Measurements from ENCODE around the gene SLC25A42. TPM values are rescaled to one million over a fixed set of nuclear protein-coding genes. Genes with fewer than 3 reads are reported as not detected.

Gene SLC25A42
- total and polyA plus RNA-seq, 2 of the 13 experiments (the other 11 are each of a cell fraction or from before 2014, with no cell fraction given), result 12.8 to 18.3 TPM

DNA sequence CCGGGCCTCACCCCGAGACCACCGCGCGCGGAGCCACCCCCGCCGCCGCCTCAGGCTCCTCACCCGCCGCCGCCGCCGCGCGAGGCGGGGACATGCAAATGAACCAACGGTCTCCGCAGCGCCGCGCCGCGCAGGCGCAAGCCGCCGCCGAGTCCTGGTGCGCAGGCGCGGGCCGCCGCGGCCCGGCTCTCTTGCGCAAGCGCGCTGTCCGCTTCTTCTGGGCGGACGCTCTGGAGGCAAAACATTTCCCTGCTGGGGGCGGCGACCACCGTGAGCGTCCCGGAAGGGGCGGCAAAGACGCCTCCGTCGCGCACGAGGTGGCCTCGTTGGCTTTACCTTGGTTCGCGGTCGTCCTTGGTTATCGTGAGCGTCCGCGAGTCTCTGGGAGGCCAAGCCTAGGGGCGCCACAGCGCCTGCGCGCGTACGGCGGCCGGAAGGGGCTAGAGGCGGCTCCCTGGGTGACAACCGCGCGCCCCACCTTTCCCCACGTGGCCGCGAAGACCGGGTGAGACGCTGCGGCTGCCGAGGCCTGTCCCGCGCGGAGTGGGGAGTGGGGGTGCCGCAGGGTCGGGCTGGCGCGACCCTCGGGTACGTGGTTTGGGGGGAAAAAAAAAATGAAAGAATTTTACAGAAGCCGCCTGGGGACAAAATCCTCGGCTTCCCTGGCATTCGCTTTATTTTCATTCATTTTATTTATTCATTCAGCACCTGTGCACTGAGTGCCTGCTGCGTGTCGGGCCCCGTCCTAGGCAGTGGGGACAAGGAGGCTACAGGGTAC, 30.2 kb upstream of the SLC25A42 start, which contains the start of the genes ARMC6 and SUGP2 (continued):
- TF ChIP-seq, protein P1, sequence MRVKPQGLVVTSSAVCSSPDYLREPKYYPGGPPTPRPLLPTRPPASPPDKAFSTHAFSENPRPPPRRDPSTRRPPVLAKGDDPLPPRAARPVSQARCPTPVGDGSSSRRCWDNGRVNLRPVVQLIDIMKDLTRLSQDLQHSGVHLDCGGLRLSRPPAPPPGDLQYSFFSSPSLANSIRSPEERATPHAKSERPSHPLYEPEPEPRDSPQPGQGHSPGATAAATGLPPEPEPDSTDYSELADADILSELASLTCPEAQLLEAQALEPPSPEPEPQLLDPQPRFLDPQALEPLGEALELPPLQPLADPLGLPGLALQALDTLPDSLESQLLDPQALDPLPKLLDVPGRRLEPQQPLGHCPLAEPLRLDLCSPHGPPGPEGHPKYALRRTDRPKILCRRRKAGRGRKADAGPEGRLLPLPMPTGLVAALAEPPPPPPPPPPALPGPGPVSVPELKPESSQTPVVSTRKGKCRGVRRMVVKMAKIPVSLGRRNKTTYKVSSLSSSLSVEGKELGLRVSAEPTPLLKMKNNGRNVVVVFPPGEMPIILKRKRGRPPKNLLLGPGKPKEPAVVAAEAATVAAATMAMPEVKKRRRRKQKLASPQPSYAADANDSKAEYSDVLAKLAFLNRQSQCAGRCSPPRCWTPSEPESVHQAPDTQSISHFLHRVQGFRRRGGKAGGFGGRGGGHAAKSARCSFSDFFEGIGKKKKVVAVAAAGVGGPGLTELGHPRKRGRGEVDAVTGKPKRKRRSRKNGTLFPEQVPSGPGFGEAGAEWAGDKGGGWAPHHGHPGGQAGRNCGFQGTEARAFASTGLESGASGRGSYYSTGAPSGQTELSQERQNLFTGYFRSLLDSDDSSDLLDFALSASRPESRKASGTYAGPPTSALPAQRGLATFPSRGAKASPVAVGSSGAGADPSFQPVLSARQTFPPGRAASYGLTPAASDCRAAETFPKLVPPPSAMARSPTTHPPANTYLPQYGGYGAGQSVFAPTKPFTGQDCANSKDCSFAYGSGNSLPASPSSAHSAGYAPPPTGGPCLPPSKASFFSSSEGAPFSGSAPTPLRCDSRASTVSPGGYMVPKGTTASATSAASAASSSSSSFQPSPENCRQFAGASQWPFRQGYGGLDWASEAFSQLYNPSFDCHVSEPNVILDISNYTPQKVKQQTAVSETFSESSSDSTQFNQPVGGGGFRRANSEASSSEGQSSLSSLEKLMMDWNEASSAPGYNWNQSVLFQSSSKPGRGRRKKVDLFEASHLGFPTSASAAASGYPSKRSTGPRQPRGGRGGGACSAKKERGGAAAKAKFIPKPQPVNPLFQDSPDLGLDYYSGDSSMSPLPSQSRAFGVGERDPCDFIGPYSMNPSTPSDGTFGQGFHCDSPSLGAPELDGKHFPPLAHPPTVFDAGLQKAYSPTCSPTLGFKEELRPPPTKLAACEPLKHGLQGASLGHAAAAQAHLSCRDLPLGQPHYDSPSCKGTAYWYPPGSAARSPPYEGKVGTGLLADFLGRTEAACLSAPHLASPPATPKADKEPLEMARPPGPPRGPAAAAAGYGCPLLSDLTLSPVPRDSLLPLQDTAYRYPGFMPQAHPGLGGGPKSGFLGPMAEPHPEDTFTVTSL (CRISPR knock-in tag; IDR thresholded peaks at IDR 0.05; ENCODE audit: borderline replicate concordance), result peak; percentile 75; the same call in 1 of the 2 replicates
- TF ChIP-seq KDM5B (CRISPR knock-in tag; IDR thresholded peaks at IDR 0.05; ENCODE audit: borderline replicate concordance) (peak; percentile 93), NR3C1 (CRISPR knock-in tag; IDR thresholded peaks at IDR 0.05) (no peak), TAF1 (CRISPR knock-in tag; IDR thresholded peaks at IDR 0.05) (peak; percentile 71), ZNF557 (CRISPR knock-in tag; IDR thresholded peaks at IDR 0.05) (peak; percentile 60; the same call in 1 of the 2 replicates), ZKSCAN1 (IDR thresholded peaks at IDR 0.05; ENCODE audit: low read length) (no peak), NCOA5 (CRISPR knock-in tag; IDR thresholded peaks at IDR 0.05) (no peak), ZNF335 (CRISPR knock-in tag; IDR thresholded peaks at IDR 0.05) (no peak), TP53 (CRISPR knock-in tag; conservative IDR thresholded peaks at IDR 0.05) (no peak; the same call in 1 of the 2 replicates), AGO2 (optimal IDR thresholded peaks at IDR 0.05; ENCODE audit: low read depth, low read length) (peak; percentile 36), TAF15 (IDR thresholded peaks at IDR 0.05; ENCODE audit: low read depth, low read length, poor library complexity, severe bottlenecking) (no peak), ZBTB20 (CRISPR knock-in tag; IDR thresholded peaks at IDR 0.05; ENCODE audit: borderline replicate concordance, low read depth) (no peak), NFKB2 (CRISPR knock-in tag; IDR thresholded peaks at IDR 0.05; ENCODE audit: borderline replicate concordance) (peak; percentile 93), SMAD3 (CRISPR knock-in tag; IDR thresholded peaks at IDR 0.05) (peak; percentile 40; the same call in 1 of the 2 replicates), ZNF441 (CRISPR knock-in tag; IDR thresholded peaks at IDR 0.05; ENCODE audit: borderline replicate concordance) (no peak), ZNF33B (CRISPR knock-in tag; IDR thresholded peaks at IDR 0.05) (peak; percentile 95), SATB2 (CRISPR knock-in tag; IDR thresholded peaks at IDR 0.05) (peak; percentile 84), ZIK1 (CRISPR knock-in tag; IDR thresholded peaks at IDR 0.05; ENCODE audit: borderline replicate concordance, low read depth) (peak; percentile 78; the same call in 1 of the 2 replicates), NONO (IDR thresholded peaks at IDR 0.05) (no peak), NONO (CRISPR knock-in tag; conservative IDR thresholded peaks at IDR 0.05) (peak; percentile 91), NR1H2 (CRISPR knock-in tag; IDR thresholded peaks at IDR 0.05; ENCODE audit: borderline replicate concordance, low read depth) (no peak)
- TF ChIP-seq, protein P2, sequence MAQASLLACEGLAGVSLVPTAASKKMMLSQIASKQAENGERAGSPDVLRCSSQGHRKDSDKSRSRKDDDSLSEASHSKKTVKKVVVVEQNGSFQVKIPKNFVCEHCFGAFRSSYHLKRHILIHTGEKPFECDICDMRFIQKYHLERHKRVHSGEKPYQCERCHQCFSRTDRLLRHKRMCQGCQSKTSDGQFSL (CRISPR knock-in tag; IDR thresholded peaks at IDR 0.05), result peak; percentile 83; the same call in 1 of the 2 replicates
- TF ChIP-seq, protein P3, sequence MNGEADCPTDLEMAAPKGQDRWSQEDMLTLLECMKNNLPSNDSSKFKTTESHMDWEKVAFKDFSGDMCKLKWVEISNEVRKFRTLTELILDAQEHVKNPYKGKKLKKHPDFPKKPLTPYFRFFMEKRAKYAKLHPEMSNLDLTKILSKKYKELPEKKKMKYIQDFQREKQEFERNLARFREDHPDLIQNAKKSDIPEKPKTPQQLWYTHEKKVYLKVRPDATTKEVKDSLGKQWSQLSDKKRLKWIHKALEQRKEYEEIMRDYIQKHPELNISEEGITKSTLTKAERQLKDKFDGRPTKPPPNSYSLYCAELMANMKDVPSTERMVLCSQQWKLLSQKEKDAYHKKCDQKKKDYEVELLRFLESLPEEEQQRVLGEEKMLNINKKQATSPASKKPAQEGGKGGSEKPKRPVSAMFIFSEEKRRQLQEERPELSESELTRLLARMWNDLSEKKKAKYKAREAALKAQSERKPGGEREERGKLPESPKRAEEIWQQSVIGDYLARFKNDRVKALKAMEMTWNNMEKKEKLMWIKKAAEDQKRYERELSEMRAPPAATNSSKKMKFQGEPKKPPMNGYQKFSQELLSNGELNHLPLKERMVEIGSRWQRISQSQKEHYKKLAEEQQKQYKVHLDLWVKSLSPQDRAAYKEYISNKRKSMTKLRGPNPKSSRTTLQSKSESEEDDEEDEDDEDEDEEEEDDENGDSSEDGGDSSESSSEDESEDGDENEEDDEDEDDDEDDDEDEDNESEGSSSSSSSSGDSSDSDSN (CRISPR knock-in tag; IDR thresholded peaks at IDR 0.05), result no peak; the same call in none of the 2 replicates

Data from HepG2 (cell line).